ENCODE data around the gene HAUS7.

HAUS7 gene

GRCh38 chrX:153444333-153445011 lies 25.9 kb downstream of the HAUS7 start:
- no peak overlapping the region for H3K4me3 ChIP-seq (ENCODE audit: low read depth, low read length)
- no peak for DNase-seq
- H3K27me3 ChIP-seq = no peaks in the 10 kb centered on the region
- TF ChIP-seq CTCF (IDR thresholded peaks at IDR 0.05; ENCODE audit: low read depth, low read length) = no peak
- H3K36me3 ChIP-seq = no peaks in the 10 kb centered on the region
- H3K9me3 ChIP-seq = no peaks in the 10 kb centered on the region
- H3K4me1 ChIP-seq = no peaks in the 10 kb centered on the region

- no peak for DNase-seq
- Histone ChIP-seq H3K4me1 (no peaks in the 10 kb centered on the region), H3K4me3 (ENCODE audit: low read depth, low read length) (no peak overlapping the region), H3K27me3 (no peaks in the 10 kb centered on the region), H3K36me3 (no peaks in the 10 kb centered on the region), H3K9me3 (no peaks in the 10 kb centered on the region)
- TF ChIP-seq CTCF (IDR thresholded peaks at IDR 0.05; ENCODE audit: low read depth, low read length) = no peak
These were observed 26.7 kb downstream of the HAUS7 start for GRCh38 chrX:153443476-153444332.

GRCh38 chrX:153442463-153442862 lies 27.9 kb downstream of the HAUS7 start:
- Histone ChIP-seq H3K27me3 (no peaks in the 10 kb centered on the region), H3K4me3 (ENCODE audit: low read depth, low read length) (no peak overlapping the region), H3K36me3 (no peaks in the 10 kb centered on the region), H3K9me3 (no peaks in the 10 kb centered on the region), H3K4me1 (no peaks in the 10 kb centered on the region)
- no peak for TF ChIP-seq CTCF (IDR thresholded peaks at IDR 0.05; ENCODE audit: low read depth, low read length)
- no peak for DNase-seq

GRCh38 chrX:153441981-153442380 lies 28.4 kb downstream of the HAUS7 start:
- Histone ChIP-seq H3K9me3 (no peaks in the 10 kb centered on the region), H3K4me1 (no peaks in the 10 kb centered on the region), H3K27me3 (no peaks in the 10 kb centered on the region), H3K4me3 (ENCODE audit: low read depth, low read length) (no peak overlapping the region), H3K36me3 (no peaks in the 10 kb centered on the region)
- no peak for DNase-seq
- TF ChIP-seq CTCF (IDR thresholded peaks at IDR 0.05; ENCODE audit: low read depth, low read length) = no peak

- no peaks in the 10 kb centered on the region for H3K36me3 ChIP-seq
- H3K9me3 ChIP-seq = no peaks in the 10 kb centered on the region
- H3K4me1 ChIP-seq = no peaks in the 10 kb centered on the region
- no peaks in the 10 kb centered on the region for H3K27me3 ChIP-seq
- H3K4me3 ChIP-seq (ENCODE audit: low read depth, low read length) = no peak overlapping the region
- TF ChIP-seq CTCF (IDR thresholded peaks at IDR 0.05; ENCODE audit: low read depth, low read length) = no peak
- DNase-seq = no peak
These were observed 29.1 kb downstream of the HAUS7 start for GRCh38 chrX:153441296-153441695.
